Hematopoietic multipotent progenitor cell treated with erythropoietin and hydrocortisone succinate and interleukin-3 and kit ligand, for 8 days (in vitro differentiated cells): ENCODE results near the gene COQ8B.
"Not testable (repeated sequence)": the region's sequence is repeated elsewhere in the genome, so short reads cannot be mapped to it uniquely, and the experiment has no call there.

Experiments
- DNase-seq: peaks from one replicate; pipeline ENCODE4 v3.0.0-alpha.2; 2015

COQ8B gene

DNA sequence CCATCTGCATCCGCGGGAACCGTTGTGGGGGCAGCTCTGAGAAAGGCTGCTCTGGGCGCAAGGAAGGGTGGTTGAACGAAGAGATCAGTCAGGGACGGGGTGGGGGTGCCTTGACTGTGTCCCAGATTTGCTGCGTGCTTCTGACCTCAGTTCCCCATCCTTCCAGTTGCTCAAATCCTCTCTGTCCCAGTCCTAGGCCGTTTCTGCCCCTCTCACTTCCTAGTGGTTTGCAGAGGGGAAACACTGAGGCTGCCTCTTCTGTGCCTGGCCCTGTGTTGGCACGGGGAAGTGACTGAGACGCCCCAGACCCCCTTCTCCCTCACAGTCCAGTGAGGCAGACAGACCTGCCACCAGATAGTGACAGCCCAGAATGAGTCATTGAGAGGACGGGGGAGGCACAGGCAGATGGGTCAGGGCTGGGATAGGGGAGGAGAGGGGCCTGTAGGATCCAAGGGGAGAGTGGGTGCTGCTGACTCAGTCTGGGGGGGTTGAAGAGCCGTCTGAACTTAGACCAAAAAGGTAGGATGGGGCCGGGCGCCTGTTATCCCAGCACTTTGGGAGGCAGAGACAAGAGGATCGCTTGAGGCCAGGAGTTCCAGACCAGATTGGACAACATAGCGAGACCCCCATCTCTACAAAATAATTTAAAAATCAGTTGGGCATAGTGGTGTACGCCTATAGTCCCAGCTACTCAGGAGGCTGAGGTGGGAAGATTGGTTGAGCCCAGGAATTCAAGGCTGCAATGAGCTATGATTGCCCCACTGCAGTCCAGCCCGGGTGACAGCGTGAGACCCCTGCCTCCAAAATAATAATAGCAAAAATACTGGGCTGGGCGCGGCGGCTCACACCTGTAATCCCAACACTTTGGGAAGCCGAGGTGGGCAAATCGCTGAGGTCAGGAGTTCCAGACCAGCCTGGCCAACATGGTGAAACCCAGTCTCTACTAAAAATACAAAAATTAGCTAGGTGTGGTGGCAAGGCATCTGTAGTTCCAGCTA is 52.7 kb downstream of the COQ8B start:
- DNase-seq, result peak; percentile 46

- peak; percentile 83 for DNase-seq
Measured at GRCh38 chr19:40662925-40663694, 53.6 kb downstream of the COQ8B start.

- DNase-seq, result no peak
Measured at GRCh38 chr19:40661616-40662015, 55.1 kb downstream of the COQ8B start.

- DNase-seq, result no peak
Measured at GRCh38 chr19:40659566-40659965, 57.1 kb downstream of the COQ8B start.

DNA sequence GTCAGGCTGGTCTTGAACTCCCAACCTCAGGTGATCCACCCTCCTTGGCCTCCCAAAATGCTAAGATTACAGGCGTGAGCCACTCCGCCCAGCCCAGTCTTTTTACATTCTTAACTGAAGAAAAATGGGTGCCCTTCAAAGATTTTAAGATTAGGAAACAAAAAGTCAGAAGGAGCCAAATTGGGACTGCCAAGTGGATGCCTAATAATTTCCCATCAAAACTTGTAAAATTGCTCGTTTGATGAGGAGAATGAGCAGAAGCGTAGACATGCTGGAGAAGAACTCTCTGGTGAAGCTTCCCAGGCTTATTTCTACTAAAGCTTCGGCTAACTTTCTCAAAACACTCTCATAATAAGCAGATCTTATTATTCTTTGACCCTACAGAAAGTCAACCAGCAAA is 57.6 kb downstream of the COQ8B start:
- DNase-seq, result no peak

DNA sequence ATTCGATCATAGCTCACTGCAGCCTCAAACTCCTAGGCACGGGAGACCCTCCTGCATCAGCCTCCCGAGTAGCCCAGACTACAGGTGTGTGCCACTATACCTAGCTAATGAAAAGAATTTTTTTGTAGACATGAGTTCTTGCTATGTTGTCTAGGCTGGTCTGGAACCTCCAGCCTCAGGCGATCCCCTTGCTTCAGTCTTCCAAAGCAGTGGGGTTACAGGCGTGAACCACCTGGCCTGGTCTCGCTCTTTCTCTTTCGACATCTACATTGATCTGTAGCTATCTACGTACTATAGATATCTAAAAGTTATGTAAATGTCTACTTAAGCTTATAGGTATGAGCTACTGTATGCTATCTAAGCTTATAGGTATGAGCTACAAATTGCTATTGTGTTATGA is 58.7 kb downstream of the COQ8B start:
- no peak for DNase-seq

GRCh38 chr19:40655684-40656083 is 61.0 kb downstream of the COQ8B start:
- DNase-seq, result not testable (repeated sequence)

- DNase-seq, result not testable (repeated sequence)
Measured at GRCh38 chr19:40652303-40652702, 64.4 kb downstream of the COQ8B start.

GRCh38 chr19:40650749-40651305 is 65.9 kb downstream of the COQ8B start:
- no peak for DNase-seq

GRCh38 chr19:40649903-40650675 is 66.6 kb downstream of the COQ8B start:
- DNase-seq, result not testable (repeated sequence)

DNA sequence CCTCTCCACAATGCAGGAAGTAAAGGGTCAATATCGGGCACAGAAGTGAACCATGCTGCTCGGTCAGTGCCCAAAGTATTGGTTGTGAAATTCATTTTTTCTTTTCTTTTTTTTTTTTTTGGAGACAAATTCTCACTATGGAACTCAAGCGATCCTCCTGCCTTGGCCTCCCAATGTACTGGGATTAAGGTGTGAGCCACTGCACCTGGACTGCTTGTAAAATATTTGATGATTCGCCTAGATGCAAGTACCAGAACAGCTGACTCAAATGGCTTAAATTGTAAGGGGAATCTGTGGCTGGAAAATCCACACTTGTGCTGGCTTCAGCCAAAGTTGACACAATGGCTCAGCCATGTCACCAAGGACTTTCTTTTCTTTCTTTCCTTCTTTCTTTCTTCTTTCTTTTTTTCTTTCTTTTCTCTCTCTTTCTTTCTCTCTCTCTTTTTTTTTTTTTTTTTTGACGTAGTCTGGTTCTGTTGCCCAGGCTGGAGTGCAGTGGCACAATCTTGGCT is 69.9 kb downstream of the COQ8B start:
- no peak for DNase-seq

DNA sequence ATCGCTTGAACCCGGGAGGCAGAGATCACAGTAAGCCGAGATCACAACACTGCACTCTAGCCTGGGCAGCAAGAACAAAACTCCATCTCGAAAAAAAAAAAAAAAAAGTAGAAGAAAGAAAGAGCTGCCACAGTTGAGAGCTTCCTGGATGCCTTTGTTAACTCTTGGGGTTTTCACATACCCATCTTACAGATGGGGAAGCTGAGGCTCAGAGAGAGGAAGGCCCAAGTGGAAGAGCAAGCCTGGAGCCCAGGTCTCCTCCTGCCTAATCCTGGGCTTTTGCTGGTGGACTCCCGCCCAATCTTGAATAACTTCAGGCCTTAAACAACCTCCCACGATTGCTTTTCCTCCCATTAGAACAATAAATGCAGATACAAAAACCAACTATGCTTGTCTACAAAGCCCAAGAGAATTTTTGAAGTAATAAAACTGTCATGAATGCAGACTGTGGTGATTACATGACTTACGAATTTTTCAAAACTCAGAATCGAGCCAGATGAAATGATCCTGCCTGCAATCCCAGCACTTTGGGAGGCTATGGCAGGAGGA is 73.9 kb downstream of the COQ8B start:
- no peak for DNase-seq

- no peak for DNase-seq
Measured at GRCh38 chr19:40642051-40642706, 74.5 kb downstream of the COQ8B start.
